Thyroid gland (tissue), 4 donors: ENCODE measurements around the gene MANF.

Source experiments
- CTCF ChIP-seq, 6 experiments: fragments of 200-600 bp in 3 of 6; fragments of 450-650 bp in 3 of 6; sonication (generic) in 3 of 6; IDR thresholded peaks; one replicate each; pipeline ENCODE4 v1.5.1; 2016 to 2019; ENCODE audit warnings: antibody characterized with exemption in 6 of 6, mild to moderate bottlenecking in 2 of 6, inconsistent platforms in 1 of 6, moderate library complexity in 1 of 6
- POLR2A ChIP-seq, 2 donors: fragments of 450-650 bp; IDR thresholded peaks; one replicate each; pipeline ENCODE4 v1.6.1; 2017; ENCODE audit warnings: antibody characterized with exemption in 2 of 2, mild to moderate bottlenecking in 2 of 2, moderate library complexity in 1 of 2

DNA sequence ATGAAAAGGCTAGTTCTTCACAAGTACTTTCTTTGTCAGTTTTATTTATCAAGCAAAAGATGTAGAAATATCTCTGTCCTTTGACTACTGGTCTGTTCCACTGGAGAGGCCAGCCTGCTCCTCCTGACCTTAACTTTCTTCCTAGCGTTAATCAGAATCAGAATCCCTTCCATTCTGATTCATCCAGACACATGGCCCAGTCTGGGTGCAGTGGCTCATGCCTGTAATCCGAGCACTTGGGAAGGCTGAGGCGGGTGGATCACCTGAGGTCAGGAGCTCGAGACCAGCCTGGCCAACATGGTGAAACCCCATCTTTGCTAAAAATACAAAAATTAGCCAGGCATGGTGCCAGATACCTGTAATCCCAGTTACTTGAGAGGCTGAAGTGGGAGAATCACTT is 32.0 kb upstream of the MANF start:
- TF ChIP-seq CTCF (IDR thresholded peaks at IDR 0.05): no peak
- TF ChIP-seq POLR2A (IDR thresholded peaks at IDR 0.05): no peak
